Stromal cell of bone marrow (primary cell): ENCODE data around the gene VCX3B.
"Not testable (repeated sequence)": the region's sequence is repeated elsewhere in the genome, so short reads cannot be mapped to it uniquely, and the experiment has no call there.

ENCODE experiments used
- DNase-seq: peaks from one replicate; pipeline ENCODE4 v3.0.0-alpha.2; 2012; ENCODE audit warnings: low read depth

VCX3B gene

DNA sequence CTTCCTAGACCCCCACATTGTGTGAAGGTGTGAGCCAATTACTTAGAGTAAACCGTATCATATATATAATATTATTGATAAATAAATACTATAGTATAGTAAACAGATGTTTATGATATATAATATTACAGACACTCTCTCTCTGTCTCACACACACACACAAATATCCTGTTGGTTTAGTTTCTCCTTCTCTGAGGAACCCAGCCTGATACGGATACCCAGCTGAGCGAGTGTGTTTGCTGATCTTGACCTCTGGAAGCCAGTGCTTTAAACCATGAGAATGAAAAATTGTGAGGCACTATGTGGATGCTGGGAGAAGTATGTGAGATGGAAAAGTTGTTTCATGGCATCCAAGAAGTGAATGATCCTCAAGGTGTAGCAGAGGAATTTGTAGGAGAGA, at the start of gene VCX3B:
TSS of gene VCX3B (plus strand) at position 301 of the 400 bp plus-strand sequence. CDS start 621 bp downstream, outside the sequence.
- not testable (repeated sequence) for DNase-seq

DNA sequence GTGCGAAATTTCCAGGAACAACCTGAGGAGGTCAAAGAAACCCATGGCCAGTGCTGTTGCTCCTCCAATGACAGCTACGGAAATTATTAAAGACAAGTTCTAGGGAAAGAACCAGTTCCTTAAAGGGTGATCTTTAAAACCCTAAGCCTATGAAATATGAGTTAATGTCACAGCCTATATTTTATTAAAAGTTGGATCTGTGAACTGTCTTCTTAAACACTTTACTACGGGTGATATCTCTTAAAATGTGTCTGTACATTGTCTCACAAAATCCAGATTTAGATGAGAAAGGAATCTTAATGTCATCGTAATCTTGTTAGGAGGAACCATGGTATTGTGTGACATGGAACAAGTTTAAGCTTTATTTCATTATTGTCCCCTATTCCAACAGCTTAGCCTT, 46.3 kb upstream of the VCX3B start:
- DNase-seq: no peak

DNA sequence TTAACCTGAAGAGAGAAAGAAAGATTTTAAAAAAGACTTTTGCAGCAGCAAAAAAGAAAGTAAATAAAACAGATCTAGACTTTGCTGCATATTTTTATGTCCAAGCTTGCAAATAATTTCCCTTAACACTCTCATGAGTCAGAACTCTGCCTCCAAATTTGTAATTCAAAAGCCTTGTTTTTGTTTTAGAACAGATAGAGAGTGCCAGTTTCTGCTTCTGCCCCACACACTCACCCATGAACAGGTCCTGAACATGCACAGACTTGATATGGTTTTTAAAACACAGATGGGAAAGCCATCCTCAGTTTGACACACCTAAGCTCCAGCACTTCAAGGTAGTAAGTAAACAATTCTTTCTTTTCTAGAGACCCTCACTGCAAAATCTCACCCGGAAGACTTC, 39.7 kb upstream of the VCX3B start:
- no peak for DNase-seq

DNA sequence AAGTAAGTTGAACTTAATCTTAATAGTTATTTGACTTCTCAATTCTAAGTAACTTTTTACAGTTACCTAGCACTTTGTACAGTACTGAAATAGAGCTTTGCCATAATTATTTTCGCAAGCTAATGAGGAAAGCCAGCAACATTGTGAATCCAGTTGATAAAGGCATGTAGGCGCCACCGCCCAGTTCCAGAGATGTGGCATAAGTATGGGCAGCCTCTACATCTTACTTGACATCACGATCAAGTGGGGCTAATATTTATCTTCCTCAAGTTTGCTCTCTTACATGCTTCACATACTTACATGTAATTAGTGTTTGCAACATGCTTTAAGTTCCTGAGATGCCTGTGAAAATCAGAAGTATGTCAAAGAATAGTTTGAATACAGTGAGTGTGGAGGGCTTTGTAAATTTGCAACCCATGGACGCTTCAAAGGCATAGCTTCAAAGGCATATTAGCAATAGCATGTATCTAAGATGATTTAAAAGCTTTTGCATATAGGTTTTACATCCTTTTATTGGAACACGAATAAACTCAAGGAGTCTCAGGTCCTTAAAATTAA, 34.9 kb upstream of the VCX3B start:
- no peak for DNase-seq

DNA sequence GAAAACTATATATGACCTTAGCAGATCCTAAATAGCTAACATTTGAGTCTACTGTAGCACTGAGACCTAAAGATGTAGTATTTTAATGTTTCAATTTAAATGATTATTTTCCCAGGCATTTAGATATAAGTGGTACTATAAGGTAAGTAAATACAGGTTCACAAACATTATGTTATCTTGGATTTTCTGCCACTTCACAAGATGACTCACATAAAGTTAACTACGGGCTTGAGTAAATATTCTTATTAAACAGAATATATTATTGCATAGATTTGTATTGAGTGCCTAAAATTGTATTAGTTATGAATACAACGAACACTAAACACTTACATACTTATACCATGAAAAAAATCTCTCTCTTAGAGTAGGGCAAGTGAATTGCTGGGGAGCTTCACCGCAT, 34.2 kb upstream of the VCX3B start:
- no peak for DNase-seq

DNA sequence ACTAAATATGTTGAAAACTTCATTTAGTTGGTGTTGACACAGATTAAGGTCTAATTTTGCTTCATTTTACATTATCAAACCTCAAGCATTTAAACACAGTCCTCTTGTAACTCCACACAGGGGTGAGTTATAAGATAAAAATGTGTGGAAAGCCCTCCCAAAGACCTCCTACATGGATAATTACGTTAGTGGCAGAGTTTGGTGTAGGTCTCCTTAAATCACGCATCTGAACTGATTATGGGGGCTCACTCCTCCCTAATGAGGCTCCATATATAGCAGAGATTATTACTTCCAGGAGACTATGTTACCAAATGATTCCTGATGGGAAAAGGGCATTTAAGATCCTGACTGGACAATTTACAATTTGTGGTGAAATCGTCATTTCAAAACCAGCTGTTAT, 32.2 kb upstream of the VCX3B start:
- no peak for DNase-seq

DNA sequence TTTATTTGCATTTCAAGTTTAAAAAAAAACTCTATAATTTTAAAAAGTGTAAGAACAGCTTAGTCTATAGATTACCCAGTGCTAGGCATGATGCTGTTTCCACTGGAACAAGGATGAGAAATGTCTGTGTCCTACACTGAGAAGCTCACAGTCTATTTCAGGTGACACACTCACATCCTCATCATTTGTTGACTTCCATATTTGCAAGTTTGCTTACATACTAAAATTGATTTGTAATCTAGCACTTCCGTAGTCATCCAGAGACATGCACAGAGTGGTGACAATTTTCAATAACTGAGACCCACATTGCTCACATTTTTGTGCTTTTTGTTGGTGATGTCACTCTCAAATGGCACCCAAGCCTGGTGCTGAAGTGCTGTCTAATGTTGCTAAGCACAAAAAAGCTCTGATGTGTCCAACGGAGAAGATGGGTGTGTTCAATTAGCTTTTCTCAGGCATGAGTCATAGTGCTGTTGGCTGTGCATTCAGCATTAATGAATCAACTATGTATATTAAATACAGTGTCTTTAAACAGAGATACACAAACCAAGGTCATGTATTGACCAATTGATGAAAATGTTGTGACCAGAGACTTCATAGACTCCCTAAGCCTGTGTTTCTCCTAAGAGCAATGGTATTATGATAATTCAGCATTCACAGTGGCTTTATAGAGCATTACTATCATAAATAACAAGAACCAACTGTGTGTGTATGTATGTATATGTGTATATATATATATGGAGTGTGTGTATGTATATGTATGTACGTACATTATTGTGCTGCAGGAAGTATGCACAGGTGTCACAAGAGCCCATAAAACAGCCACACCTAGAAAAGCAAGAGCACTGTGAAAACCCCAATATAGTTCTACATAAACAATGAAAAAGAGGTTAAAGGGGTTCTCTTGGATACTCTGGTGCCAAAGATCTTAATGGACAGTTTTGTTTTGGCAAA, 31.2 kb upstream of the VCX3B start:
- DNase-seq: no peak

DNA sequence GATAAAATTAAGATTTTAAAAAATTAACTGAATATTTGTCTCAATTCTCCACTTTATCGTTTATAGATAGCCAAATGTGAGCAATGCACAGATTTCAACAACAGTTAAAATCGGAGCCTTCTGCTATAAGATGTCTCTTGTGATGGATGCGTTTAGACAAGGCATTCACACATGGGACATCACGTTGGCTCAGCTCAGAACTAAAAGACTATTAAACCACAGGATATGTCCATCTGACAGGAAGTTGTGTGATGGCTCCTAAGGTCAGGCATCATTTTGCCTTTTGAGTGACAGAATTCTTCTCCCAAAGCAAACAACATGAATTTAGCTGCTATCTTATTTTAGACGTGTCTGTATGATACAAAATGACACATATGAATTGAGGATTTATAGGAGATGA, 17.3 kb upstream of the VCX3B start:
- no peak for DNase-seq

DNA sequence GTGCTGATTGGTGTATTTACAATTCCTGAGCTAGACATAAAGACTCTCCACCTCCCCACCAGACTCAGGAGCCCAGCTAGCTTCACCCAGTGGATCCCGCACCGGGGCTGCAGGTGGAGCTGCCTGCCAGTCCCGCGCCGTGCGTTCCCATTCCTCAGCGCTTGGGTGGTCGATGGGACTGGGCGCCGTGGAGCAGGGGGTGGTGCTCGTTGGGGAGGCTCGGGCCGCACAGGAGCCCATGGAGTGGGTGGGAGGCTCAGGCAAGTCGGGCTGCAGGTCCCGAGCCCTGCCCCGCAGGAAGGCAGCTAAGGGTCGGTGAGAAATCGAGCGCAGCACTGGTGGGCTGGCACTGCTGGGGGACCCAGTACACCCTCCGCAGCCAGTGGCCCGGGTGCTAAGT, 12.3 kb upstream of the VCX3B start:
- not testable (repeated sequence) for DNase-seq

DNA sequence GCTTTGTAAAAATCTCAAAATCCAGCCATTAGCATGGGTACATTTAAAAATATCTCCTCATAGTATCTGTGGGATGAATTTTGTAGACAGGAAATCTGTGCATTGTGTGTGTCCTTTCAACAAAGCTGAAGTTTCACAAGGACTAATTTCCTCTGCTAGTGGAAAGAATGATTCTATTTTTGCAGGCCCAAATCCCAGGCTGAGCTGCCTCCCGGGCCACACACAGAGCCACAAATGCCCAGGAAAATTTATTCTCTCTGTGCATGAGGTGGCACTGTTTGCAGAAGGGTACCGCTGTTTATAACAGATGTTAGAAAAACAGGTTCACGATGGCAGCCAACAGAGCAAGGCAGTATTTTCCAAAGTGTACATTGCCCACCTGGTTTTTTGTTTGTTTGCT, 11.0 kb upstream of the VCX3B start:
- no peak for DNase-seq

DNA sequence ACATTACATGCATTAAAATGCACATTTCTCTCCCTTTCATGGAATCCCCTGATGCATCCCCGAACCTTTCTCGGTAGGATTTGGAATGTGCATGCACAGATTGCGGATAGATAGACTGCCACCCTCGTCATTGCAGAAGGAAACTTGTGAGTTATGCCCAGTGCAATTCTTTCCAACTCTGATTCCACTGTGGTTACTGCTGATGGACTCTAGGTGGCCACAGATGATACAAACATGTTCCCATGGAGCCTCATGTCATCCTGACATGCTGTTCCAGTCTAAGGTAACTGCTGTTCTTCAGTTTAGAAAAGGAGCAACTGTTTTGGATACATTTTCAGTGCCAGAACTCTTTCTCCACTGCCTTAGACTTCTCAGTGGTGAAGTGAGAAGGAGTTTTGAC, 9.1 kb upstream of the VCX3B start:
- no peak for DNase-seq

DNA sequence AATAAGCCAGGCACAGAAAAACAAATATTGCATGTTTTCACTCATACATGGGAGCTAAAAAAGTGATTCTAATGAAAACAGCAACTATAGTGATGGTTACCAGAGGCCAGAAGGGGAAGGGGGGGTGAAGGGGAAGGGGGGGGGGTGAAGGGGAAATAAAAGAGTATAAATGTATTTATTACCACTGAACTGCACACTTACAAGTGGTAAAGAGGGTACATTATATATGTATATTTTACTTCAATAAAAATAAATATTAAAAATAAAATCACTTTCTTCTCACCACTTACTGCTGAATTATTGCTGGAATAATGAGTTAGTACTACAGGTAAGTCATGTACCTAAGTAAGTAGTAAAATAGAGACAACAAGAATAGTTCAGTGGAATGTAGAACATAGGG, 2.1 kb upstream of the VCX3B start:
- no peak for DNase-seq

DNA sequence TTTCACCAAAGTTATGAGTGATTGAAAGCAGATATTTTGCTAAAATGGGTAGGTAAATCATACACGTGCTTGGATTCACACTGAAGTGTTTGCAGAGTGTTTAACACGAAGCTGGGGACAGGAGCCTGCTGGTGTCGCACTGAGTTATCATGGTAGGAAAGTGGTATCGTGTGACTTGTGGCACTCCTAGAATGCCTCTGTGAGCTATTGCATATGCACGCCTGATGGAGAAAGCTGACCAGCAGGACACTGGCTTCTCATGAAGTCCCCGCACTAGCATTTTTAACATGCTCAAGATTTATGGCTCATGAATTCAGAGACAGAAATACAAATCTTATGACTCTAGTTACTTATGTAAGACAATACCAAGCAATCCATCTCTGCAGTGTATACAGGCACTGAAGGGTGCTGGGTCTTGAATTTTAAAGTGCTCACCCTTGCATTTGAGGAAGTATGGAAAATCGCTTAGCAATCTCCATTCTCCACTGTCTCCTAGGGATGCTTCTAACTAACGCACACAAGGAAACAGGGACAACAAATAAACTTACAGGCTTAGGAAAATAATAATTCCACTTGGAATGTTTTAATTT, 19.8 kb downstream of the VCX3B start:
- DNase-seq: no peak

DNA sequence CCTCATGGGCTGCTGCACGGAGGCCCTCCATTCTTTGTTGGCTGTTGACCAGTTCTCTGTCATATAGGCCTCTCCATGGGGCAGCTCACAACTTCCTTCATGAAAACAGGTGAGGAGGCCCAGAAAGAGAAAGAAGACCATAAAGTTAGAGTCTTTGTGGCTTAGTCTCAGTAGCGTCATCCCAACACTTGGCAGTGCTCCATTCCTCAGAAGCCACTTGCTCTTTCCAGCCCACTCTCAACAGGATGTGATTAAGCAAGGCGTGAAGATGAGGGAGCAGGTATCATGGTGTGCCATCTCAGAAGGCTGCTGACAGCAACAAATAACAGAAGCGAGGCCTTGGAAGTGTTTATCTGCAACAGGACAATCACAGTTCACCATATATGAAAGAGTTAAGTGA, 30.4 kb downstream of the VCX3B start:
- DNase-seq: not testable (repeated sequence)

DNA sequence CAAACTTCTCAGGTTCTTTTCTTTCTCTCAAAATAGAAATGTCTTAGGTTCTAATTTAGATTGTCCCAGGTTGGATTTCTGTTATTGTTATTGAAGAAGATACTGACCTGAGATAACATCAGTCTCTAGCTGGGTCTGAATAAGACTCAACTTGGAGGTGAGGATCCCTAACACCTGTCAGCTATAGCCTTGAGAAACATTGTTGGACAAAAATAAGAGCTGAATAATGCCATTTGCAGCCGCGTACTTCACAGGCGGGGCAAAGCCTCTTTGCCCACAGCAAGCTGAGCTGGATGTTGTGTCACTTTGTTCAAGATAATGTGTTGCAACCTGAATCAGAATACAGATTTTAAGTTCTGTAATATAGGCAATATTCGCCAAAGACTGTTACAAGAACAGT, 35.6 kb downstream of the VCX3B start:
- no peak for DNase-seq

DNA sequence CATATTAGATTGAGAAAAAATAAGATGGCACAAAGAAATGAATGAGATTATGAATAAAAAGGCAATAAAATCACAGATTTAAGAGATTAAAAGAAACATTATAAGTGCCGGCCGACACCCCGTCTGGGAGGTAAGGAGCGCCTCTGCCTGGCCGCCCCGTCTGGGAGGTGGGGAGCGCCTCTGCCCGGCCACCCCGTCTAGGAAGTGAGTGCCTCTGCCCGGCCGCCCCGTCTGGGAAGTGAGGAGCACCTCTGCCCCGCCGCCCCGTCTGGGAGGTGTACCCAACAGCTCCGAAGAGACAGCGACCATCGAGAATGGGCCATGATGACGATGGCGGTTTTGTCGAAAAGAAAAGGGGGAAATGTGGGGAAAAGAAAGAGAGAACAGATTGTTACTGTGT, 37.5 kb downstream of the VCX3B start:
- not testable (repeated sequence) for DNase-seq

DNA sequence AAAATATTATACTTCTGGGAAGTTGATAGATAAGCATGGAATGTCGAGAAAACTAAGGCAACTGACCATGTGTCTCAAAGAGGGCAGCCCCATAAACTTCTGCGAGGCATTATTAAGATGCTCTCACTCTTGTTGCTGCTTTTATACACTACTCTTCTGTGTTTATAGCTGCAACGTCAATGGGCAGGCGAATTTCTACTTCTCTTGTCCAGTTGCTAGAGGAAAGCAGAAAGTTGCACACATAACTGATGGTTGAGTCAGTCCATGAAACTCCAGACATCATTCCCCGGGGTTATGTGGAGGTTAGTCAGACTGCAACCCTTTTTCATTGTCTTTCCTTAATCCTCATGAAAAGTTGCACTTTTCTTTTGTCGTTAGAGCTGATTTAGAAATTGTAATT, 39.8 kb downstream of the VCX3B start:
- DNase-seq: peak; percentile 24
